ENCODE results near the gene SDC3.

Gene SDC3

DNA sequence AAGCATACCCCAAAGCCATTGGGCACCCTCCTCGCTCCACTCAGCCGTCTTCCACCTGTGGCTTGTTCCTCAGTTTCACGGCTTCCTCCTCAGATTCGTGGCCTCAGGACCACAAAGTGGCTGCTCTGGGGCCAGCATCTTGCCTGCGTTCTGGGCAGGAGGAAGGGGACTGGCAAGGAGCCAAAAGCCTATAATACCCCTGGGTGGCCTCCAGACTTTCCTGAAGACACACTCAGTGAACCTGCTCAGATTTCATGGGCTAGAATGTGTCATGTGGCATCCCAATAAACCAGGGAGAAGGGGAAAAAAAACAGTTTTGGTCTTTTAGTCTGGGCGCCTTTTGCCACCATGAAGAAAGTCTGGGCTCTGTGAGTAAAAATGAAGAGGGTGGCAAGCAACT lies 62.0 kb downstream of the SDC3 start:
- DNase-seq, result no peak

DNA sequence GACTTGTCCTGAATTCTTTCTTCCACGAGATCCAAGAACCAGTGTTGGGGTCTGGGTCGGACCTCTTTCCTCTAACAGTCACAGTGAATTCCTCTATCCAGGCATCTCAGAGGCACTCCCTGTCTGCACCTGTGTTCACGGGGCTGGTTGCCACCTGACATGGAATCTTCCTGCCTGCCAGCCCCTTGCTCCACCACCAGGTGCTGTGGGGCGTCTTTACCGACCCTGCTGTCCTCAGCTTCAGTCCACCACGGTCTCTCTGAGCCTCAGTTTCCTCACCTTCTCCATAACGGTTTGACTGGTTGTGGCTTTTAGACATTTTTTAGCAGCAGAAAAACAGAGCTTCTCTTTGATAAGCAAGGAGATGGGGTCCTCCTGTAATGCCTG lies 62.7 kb downstream of the SDC3 start:
- DNase-seq, result no peak

DNA sequence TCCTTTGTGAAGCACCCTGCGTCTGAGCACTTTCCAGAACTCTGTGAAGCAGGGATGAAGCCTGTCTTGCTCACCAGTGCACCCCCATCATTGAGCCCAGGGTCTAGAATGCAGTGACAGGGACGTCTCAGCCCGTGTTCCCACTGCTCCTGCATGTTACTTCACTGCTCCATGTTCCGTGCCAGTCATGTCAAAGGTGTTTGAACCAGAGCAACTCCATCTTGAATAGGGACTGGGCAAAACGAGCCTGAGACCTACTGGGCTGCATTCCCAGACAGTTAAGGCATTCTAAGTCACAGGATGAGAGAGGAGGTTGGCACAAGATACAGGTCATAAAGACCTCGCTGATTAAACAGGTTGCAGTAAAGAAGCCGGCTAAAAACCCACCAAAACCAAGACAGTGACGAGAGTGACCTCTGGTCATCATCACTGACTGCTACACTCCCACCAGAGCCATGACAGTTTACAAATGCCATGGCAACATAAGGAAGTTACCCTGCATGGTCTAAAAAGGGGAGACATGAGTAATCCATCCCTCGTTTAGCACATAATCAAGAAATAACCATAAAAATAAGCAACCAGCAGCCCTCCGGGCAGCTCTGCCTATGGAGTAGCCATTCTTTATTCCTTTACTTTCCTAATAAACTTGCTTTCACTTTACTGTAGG lies 63.2 kb downstream of the SDC3 start:
- DNase-seq, result no peak

DNA sequence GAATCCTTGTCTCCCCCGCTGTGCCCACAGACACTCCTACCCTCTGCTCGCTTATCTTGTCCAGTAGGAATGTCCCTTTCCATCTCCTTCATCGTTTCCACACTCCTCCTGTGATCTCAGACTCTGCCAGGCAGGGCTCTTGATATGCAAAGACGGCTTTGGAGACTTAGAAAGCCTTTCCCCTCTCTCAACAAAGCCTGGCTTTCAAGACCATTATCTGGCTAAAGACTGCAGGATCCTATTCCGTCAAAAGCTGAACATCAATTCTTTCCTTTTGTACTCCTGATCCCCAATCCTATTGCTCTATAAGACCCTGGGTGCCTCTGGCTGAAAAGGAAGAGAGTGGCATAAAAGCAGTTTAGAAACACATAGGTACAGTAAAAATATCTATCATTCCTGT lies 63.9 kb downstream of the SDC3 start:
- DNase-seq, result no peak

DNA sequence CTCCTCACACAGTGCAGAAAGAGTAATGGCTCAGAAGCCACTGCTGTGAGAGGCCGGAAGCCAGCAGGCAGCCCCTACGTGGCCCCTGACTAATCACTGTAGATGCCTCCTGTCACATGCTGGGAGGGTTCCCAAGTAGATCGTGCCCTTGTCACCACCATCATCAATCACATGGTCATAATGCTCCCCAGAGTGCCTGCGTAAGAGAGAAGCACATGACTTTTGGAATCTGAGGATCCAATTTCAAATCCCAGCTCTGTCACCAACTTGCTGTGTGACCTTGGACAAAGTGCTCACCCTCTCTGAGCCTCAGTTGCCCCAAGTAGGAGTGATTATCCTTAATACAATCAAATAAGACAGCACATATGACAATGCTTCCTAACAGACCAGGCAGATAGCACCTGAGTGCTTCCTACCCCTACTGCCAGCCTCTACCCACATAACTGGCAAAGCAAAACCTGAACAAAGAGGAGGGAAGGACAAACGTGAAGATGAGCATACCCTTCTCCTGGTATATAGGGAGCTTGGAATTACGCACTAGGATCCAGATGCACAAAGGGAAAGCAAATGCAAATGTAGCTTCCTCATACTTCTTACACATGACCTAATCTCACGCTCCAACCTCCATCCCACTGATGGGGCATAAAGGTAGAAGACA lies 65.7 kb downstream of the SDC3 start:
- no peak for DNase-seq

DNA sequence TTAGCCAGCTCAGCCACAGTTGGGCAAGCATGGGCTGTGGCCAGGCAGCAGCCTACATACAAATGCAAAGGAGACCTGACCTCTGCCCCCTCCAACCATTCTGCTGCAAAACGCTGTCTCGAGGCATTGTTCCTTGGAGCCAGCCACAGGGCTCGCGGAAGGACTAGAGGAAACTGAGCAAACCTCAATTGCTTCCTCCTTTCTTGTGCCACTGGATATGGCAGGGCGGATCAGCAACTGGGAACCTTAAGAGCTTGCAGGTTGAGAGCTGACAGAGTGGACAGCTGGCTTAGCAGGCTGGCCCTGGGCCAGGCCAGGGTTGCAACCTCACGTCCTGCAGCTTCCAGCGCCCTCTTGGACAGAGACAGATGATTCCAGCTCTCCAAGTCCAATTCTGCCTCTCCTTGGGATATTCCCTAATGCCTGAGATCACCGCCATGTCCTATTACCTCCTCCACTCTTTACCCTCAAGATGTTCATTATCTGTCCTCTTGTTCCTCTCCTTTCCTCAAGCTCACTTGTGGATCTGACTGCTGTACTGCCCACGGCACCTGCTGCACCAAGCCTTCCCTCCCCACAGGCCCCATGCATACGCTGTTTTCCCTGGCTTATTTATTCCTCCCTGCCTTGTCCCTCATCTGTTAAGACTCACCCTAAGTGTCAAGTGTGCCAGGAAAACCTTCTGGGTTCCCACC lies 67.5 kb downstream of the SDC3 start:
- DNase-seq, result no peak

DNA sequence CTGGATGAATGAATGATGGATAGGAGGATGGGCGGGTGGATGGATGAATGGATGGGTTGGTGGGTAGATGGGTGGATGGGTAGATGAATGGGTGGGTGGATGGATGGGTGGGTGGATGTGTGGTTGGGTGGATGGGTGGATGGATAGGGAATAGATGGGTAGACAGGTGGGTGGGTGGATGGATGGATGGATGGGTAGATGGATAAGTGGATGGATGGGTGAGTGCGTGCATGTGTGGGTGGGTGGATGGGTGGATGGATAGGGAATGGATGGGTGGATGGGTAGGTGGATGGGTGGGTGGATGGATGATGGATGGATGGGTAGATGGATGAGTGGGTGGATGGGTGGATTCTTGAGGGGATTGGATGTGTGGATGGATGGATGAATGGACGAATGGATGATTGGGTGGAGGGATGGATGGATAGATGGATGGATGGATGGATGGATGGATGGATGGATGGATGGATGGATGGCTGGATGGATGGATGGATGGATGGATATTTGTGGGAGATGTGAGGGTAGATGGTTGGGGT lies 68.7 kb downstream of the SDC3 start:
- DNase-seq, result no peak

DNA sequence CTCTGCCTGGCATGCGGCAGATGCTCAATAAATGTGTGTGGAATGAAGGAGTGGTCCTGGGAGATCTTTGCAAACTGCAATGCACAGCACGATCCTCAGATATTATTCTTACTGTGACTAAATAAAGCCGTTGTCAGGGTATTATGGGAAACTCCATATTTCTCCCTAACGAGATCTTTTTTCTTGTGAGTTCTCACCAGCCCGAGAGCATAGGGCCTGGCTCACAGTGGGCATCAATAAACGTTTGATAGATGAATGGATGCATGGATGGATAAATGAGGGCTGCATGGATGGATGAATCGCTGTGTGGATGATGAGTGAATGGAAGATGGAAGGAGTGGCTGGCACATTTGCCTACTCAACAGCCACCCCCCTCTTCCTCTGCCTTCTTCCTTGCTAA lies 69.6 kb downstream of the SDC3 start:
- DNase-seq, result no peak

DNA sequence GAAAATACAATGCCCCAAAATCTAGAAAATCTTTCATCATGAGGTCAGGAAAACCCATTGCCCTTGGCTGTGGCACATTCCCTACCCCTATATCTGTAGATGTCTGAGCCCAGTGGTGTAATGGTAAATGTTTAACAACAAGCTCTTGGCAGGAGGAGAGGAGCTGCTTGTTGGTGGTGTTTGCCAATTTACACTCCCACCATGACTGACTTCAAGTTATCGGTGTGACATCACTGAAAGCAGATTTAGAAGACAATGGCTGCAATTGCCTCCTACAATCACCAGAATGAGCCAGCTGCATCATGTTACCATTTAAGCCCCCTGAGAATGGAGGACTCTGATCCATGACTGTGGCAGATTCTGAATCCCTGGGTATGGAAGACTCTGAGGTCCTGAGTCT lies 70.9 kb downstream of the SDC3 start:
- no peak for DNase-seq

DNA sequence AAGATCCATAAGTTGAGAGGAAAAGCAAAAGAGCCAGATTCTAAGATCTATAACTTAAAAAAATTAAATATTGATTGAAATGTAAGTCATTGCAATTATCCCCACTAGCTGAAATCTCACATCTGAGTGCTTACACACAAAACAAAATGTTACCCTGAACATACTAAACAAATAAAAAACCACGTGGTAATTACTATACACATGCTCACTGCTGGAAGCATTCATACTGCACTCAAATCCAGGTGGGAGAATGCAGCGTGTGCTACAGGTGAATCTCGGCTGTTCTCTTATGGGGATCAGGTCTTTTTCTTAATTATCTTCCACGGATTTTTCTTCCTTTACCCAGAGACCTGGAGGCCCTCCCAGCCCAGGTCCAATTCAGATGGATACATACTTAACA lies 74.3 kb downstream of the SDC3 start:
- no peak for DNase-seq

DNA sequence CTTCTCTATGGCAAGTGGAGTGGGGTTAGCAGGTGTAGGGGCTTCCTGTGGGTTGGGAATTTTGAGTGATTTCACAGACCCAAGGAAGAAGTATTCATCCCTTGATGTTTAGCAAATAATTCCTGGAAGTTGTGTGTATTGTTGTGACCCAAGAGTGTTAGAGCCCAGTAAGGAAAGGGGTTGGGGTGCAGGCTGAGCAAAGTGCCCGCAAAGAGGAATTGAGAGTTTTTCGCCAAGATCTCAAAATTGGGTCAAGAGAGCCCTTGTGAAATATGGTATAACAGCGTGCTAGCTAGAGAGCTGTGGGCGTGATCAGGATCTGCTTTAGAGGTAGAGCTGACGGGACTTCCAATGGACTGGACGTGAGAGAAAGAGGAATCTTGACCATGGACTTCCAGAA lies 78.0 kb downstream of the SDC3 start:
- DNase-seq, result no peak

DNA sequence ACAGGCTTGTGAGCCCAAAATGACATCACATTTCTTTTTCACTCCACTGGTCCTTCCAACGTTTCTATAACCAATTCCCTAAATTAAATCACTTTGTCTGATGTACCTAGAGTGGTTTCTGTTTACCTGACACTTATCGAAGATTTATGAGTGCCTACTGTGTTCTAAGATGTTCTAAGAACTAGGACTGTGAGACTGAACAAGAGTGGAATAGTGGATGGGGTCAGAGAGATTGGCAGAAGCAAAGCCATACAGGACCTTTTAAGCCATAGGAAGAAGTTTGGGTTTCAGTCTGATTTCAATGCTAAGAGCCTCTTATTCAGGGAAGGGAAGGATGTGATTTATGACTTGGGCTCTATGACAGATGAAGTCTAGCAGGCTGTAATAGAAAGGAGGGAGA lies 78.7 kb downstream of the SDC3 start:
- DNase-seq, result no peak

DNA sequence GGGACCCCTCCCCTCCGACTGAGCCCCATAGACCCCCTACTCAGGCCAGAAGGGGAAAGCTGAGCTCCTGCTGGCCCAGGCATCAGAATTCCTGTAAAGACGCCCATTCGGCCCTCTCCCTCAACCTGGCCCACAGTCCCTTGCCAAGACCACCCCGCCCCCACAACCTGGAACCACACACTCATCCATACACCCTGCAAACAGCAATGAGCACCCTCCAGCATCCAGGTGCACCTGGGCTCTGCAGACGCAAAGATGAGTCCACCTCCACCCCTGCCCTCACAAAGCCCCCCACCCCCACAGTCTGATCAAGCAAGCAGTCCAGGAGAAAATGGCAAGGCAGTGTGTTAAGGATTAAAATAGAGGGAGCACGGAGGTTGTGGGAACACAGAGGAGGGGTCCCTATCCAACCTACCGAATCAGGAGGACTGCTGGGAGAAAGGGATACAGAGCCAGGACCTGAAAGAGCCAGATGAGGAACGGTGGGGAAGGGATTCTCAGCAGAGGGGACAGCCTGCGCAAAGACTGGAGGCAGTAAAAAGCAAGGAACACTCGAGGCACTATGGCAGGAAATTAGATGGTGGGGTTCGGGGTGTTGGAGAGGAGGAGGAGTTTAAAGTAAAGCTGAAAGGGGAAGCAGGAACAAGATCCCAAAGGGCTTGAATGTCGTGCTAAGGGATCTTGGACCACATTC lies 83.7 kb downstream of the SDC3 start:
- DNase-seq, result no peak

DNA sequence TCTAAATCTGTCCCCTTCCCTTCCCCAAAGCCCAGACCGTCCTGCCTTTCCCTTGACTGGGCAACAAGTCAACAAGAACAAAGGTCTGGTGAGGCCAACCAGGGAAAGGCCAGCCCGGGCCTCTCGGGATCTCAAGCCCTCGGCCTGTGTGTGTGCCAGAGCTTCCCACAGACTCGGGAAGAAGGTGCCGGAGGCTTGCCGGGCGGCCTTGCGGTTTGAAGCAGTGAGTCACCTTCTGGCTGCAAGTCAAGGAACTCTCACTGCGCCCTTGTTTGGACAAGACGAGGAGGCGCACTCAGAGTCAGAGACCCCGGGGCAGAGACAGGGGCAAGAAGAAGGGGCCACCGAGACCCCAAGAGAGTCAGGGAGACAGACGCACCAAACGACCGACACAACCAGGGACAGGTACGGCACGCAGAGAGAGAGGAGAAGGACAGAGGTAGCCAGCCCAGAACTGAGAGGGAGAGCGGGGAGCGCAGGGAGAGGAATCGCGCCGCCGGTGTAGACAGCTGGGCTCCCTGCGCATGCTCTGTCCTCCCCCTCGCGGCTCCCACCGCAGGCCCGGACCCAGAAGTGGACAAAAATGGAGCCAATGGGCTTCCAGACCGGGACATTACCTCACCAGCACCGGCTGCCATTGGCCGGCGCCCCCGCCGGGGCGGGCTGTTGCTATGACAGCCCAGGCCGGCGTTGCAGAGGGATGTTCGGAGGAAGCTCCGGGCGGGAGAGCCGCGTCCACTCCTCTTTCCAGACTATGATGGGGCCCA lies 84.4 kb downstream of the SDC3 start:
- DNase-seq, result peak; percentile 77

DNA sequence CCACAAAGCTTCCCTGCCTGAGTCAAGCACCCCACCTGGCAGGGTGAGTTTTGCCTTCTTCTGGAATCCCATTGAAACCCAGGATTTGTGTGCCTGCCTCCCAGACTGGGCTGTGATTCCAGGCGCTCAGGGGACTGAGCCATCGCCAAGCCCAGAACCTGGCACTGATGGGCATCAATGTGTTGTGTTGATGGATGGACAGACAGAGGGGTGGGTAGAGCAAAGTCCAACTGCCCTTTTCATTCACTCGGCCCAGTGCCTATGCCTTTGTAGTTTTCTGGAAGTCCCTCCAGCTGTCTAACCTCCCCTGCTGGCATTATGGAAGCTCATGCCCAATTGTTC lies 85.0 kb downstream of the SDC3 start:
- DNase-seq, result no peak

DNA sequence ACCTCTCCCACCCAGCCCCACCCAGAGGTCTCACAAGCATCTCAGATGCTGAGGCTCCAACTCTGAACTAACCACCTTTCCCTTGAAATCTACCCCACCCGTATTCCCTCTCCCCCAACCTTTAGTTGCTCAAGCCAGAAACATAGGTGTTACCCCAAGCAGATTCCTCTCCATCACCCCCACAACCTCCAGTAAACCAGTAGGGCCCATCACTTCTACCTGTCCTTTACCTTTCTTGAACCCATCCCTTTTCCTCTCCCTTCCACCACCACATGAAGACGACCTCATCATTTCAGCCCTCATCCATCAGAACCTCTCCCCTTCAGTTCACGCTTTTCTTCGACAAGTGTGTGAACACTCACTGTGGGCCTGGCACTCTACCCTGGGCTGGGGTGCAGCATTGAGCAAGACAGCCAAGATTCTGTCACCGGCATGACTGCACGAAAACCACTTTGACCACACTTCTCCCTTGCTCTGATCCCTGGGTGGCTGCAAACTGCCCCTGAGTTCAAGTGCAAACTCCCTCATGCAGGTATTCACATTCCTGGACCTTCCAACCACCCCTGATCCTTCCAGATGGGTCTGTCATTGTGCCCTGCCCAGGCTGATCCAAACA lies 85.5 kb downstream of the SDC3 start:
- DNase-seq, result peak; percentile 8

DNA sequence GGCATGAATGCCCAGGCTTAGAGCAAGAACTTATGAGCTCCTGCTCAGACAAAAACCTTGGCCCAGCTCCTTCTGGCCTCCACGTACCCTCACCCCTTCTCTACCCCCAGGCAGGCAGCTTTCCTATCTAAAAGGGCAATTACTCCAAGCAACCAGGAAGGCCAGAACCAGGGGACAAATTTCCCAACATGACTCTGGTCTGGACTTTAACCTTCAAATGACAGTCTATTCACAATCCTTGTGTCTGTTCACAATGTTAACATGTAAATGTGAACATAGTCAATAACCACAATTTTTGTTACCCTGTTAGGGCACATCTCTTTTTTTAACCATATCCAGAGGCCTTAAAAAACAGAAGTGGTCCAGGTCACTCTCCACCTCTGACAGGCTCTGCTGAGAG lies 86.6 kb downstream of the SDC3 start:
- no peak for DNase-seq

DNA sequence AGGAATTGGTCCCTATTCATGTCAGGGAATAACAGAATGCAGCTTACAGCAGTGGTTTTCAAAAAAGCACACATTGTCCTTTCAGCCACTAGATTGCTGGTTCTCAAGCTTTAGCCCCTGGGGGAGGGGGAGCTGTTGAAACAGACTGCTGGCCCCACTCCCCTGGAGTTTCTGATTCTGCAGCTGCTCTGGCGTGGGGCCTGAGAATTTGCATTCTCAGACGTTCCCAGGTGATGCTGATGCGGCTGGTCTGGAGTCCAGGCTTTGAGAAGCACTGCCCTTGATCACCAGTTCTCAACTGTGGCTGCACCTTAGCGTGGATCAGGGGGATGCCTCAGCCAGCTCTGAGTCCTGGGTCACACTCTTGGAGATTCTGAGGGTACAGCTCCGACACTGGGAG lies 88.3 kb downstream of the SDC3 start:
- no peak for DNase-seq

Measured in CD4-positive, alpha-beta T cell treated with Interleukin-12 subunit alpha and Interleukin-12 subunit beta, for 1 hour (primary cell).